DND-41 (cell line): ENCODE data around the gene SLC13A5.

ENCODE experiments used
- ATAC-seq: fragments of 200-7000 bp; cut with Tn5 transposase; 3 replicates; pipeline ENCODE4 v1.9.1; 2021; ENCODE audit warnings: low read depth; ENCODE audit not compliant: insufficient read depth
- DNase-seq: peaks from one replicate; pipeline ENCODE4 v3.0.0-alpha.2; 2020
- H2AFZ ChIP-seq: 2 replicates; pipeline ENCODE4 v1.6.0; 2012; ENCODE audit warnings: low read depth, low read length
- H3K27ac ChIP-seq: 2 replicates; pipeline ENCODE4 v1.5.1; 2012; ENCODE audit warnings: low read length, inconsistent platforms
- H3K27me3 ChIP-seq: fragments of 200-600 bp; sonication (generic); 2 replicates; pipeline ENCODE4 v1.6.0; 2012; ENCODE audit warnings: low read length, mild to moderate bottlenecking, inconsistent platforms; ENCODE audit not compliant: insufficient read depth, poor library complexity
- H3K36me3 ChIP-seq: 2 replicates; pipeline ENCODE4 v1.5.1; 2012; ENCODE audit warnings: low read length, inconsistent platforms; ENCODE audit not compliant: insufficient read depth
- H3K4me1 ChIP-seq: 2 replicates; pipeline ENCODE4 v1.5.1; 2012; ENCODE audit warnings: mild to moderate bottlenecking, low read length; ENCODE audit not compliant: insufficient read depth
- H3K4me2 ChIP-seq: 2 replicates; pipeline ENCODE4 v1.6.0; 2012; ENCODE audit warnings: mild to moderate bottlenecking, moderate library complexity, low read length, inconsistent platforms; ENCODE audit not compliant: insufficient read depth
- H3K4me3 ChIP-seq, 2 experiments: fragments of 200-600 bp in 1 of 2; shearing (Covaris generic) in 1 of 2; 2 replicates each; pipeline ENCODE4 v1.5.1; 2012 to 2016; ENCODE audit warnings: inconsistent platforms in 2 of 2, low read length in 2 of 2, mild to moderate bottlenecking in 2 of 2, low read depth in 1 of 2, moderate library complexity in 1 of 2
- H3K79me2 ChIP-seq: 2 replicates; pipeline ENCODE4 v1.6.0; 2012; ENCODE audit warnings: low read length, inconsistent platforms; ENCODE audit not compliant: insufficient read depth
- H3K9ac ChIP-seq: 2 replicates; pipeline ENCODE4 v1.6.0; 2012; ENCODE audit warnings: low read depth, mild to moderate bottlenecking, inconsistent platforms, low read length, moderate library complexity
- H3K9me3 ChIP-seq: 2 replicates; pipeline ENCODE4 v1.5.1; 2012; ENCODE audit warnings: low read length, moderate library complexity, mild to moderate bottlenecking, inconsistent platforms; ENCODE audit not compliant: insufficient read depth, severe bottlenecking
- H4K20me1 ChIP-seq: 2 replicates; pipeline ENCODE4 v1.6.0; 2012; ENCODE audit warnings: low read length; ENCODE audit not compliant: insufficient read depth
- EZH2 ChIP-seq: IDR thresholded peaks from 3 replicates; pipeline ENCODE4 v1.6.1; 2012; ENCODE audit warnings: borderline replicate concordance, low read depth, mild to moderate bottlenecking, moderate library complexity, low read length, inconsistent platforms; ENCODE audit not compliant: severe bottlenecking
- TF ChIP-seq, protein P1 (sequence below): IDR thresholded peaks from 2 replicates; pipeline ENCODE4 v1.5.1; 2012; ENCODE audit warnings: borderline replicate concordance, low read length, moderate library complexity, mild to moderate bottlenecking; ENCODE audit not compliant: poor library complexity, severe bottlenecking; ENCODE audit errors: extremely low read depth

The SLC13A5 gene

DNA sequence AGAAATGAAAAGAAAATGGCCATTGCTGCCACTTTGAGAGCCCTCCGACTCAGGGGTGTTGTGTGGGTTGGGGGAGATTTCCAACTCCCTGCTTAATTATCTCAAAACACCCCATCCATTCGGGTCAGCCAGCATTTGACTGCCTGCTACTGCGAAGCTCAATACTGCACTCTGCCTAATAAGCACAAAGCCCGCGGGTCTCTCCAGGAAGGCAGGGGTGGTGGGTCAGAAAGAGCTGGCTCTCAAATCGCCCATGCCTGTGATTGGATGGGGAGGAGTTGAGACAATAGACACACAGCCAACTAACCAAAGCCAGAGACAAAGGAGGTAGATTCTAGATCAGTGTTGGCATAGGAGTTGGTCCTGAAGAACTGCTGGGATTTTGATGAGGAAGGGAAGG, 40.4 kb upstream of the SLC13A5 start:
- Histone ChIP-seq H4K20me1 (no peaks in the 10 kb centered on the region), H3K9ac (no peak overlapping the region), H3K27ac (peak overlapping the region; percentile 56), H3K4me1 (peaks cover 60% of the 10 kb centered on the region), H3K4me3 (peak overlapping the region in 1 of 2 experiments; percentile 10; a peak in 1 of 4 replicates), H2AFZ (no peak overlapping the region), H3K27me3 (no peaks in the 10 kb centered on the region), H3K4me2 (peak overlapping the region; percentile 25), H3K36me3 (peaks cover 7% of the 10 kb centered on the region), H3K9me3 (no peaks in the 10 kb centered on the region), H3K79me2 (peaks cover 12% of the 10 kb centered on the region)
- ATAC-seq, result no peak
- TF ChIP-seq, protein P1, sequence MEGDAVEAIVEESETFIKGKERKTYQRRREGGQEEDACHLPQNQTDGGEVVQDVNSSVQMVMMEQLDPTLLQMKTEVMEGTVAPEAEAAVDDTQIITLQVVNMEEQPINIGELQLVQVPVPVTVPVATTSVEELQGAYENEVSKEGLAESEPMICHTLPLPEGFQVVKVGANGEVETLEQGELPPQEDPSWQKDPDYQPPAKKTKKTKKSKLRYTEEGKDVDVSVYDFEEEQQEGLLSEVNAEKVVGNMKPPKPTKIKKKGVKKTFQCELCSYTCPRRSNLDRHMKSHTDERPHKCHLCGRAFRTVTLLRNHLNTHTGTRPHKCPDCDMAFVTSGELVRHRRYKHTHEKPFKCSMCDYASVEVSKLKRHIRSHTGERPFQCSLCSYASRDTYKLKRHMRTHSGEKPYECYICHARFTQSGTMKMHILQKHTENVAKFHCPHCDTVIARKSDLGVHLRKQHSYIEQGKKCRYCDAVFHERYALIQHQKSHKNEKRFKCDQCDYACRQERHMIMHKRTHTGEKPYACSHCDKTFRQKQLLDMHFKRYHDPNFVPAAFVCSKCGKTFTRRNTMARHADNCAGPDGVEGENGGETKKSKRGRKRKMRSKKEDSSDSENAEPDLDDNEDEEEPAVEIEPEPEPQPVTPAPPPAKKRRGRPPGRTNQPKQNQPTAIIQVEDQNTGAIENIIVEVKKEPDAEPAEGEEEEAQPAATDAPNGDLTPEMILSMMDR, result no peak
- TF ChIP-seq EZH2, result no peak
- no peak for DNase-seq

DNA sequence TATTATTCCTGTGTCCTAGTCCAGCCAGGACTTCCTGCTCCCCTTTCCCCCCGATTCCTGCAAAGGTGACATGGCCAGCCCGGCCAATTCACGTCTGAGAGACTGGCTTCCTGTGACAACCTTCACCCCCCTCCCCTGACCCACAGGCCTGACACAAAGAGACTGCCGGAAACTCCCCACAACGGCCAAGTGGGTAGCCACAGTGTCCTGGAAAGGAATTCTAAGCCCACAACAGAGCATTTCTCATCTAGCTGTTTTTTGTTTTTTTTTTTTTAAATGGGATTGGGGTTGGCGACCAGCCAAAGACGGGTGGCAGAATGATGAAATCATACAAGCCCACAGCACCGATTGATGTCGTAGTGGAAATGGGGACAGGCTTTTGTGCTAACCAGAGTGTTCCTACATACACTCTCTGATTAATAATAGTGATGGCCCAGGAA, 39.9 kb upstream of the SLC13A5 start:
- Histone ChIP-seq H4K20me1 (no peaks in the 10 kb centered on the region), H3K4me2 (peak overlapping the region; percentile 23), H3K27me3 (no peaks in the 10 kb centered on the region), H3K9me3 (no peaks in the 10 kb centered on the region), H3K79me2 (peaks cover 9% of the 10 kb centered on the region), H3K36me3 (peaks cover 2% of the 10 kb centered on the region), H3K4me3 (no peak overlapping the region), H3K9ac (no peak overlapping the region; the same call in 1 of the 2 replicates), H2AFZ (no peak overlapping the region), H3K4me1 (peaks cover 57% of the 10 kb centered on the region), H3K27ac (peak overlapping the region; percentile 55)
- ATAC-seq (peak; percentile 20; the same call in 2 of the 3 replicates), DNase-seq (peak; percentile 72)
- TF ChIP-seq EZH2, result no peak
- TF ChIP-seq, protein P1, result no peak

DNA sequence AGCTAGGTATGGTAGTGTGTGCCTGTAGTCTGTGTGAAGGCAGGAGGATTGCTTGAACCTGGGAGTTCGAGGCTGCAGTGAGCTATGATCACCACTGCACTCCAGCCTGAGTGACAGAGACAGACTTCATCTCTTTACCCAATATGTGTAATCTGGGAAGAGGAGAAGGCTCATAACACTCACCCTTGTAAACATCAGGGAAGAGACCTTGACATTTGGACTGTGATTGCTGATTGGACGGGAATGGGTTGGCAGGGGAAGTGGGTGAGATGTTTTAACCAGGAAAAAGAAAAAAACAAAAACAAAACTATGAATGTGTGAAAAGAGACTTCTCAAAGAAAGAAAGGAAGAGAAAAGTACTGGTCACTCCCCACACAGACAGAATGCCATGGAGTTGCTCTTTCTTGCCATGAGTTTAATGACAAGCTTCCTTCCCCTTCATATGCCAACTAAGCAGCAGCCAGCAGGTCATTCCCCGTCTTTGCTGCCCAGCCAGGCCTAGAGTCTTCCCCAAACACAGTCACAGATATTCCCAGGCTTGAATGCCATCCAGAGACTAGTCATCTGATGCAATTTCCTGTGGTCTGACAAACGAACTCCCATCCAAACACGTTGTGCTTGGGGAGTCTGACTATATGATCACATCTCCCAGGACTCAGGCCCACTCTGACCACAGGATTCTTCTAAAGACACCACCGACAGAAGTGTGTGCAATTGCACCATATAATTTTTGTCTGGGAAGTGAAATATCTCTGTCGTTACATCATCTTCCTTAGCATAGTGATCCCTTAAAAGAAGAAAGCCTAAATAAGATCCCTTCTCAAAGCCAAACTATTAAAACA, 39.1 kb upstream of the SLC13A5 start:
- no peak overlapping the region; the same call in 1 of the 2 replicates for H3K9ac ChIP-seq

More for the DNA sequence above, 39.1 kb upstream of the SLC13A5 start:
- ATAC-seq (no peak), DNase-seq (peak; percentile 24)
- H3K4me1 ChIP-seq, result peaks cover 50% of the 10 kb centered on the region
- no peaks in the 10 kb centered on the region for H3K36me3 ChIP-seq
- no peak overlapping the region for H3K4me3 ChIP-seq
- no peaks in the 10 kb centered on the region for H3K27me3 ChIP-seq
- H2AFZ ChIP-seq, result peak overlapping the region; percentile 35; the same call in 1 of the 2 replicates
- H3K4me2 ChIP-seq, result no peak overlapping the region
- H3K9me3 ChIP-seq, result no peaks in the 10 kb centered on the region
- TF ChIP-seq, protein P1, result no peak
- TF ChIP-seq EZH2, result no peak
- peaks cover 4% of the 10 kb centered on the region for H3K79me2 ChIP-seq
- H3K27ac ChIP-seq, result peak overlapping the region; percentile 55
- no peaks in the 10 kb centered on the region for H4K20me1 ChIP-seq
